Activated CD4-positive, alpha-beta T cell treated with anti-CD3 and anti-CD28 coated beads, Interleukin-2, amount 50 U/mL, for 4 hours (primary cell): ENCODE data around the gene C3orf70.

Experiments used
- DNase-seq, 2 experiments: peaks; one replicate each; pipeline ENCODE4 v3.0.0-alpha.2; 2020

The C3orf70 gene

GRCh38 chr3:185152410-185153170, at the start of gene C3orf70:
Gene C3orf70, minus strand, starts transcription at chr3:185153060. Its CDS starts 237 bp downstream, at chr3:185152823.
- DNase-seq, result no peak

- no peak for DNase-seq
Measured at GRCh38 chr3:185200639-185201038, 47.8 kb upstream of the C3orf70 start.

- no peak for DNase-seq
Measured at GRCh38 chr3:185199671-185200070, 46.8 kb upstream of the C3orf70 start.

GRCh38 chr3:185199206-185199605, 46.3 kb upstream of the C3orf70 start:
- no peak for DNase-seq

GRCh38 chr3:185197068-185197467, 44.2 kb upstream of the C3orf70 start:
- DNase-seq, result no peak

- DNase-seq, result no peak
Measured at GRCh38 chr3:185195652-185196051, 42.8 kb upstream of the C3orf70 start.

GRCh38 chr3:185188816-185189215, 36.0 kb upstream of the C3orf70 start:
- DNase-seq, result no peak

GRCh38 chr3:185187391-185187790, 34.5 kb upstream of the C3orf70 start:
- DNase-seq, result no peak

- no peak for DNase-seq
Measured at GRCh38 chr3:185176750-185177359, 24.0 kb upstream of the C3orf70 start.

- DNase-seq, result no peak
Measured at GRCh38 chr3:185175370-185175987, 22.6 kb upstream of the C3orf70 start.

- no peak for DNase-seq
Measured at GRCh38 chr3:185172086-185173049, 19.5 kb upstream of the C3orf70 start.

- no peak for DNase-seq
Measured at GRCh38 chr3:185164428-185165217, 11.8 kb upstream of the C3orf70 start.

- no peak for DNase-seq
Measured at GRCh38 chr3:185162634-185163033, 9.8 kb upstream of the C3orf70 start.

GRCh38 chr3:185161761-185162160, 8.9 kb upstream of the C3orf70 start:
- DNase-seq, result no peak

GRCh38 chr3:185157347-185157746, 4.5 kb upstream of the C3orf70 start:
- no peak for DNase-seq

GRCh38 chr3:185155678-185156077, 2.8 kb upstream of the C3orf70 start:
- DNase-seq, result no peak

- DNase-seq, result no peak
Measured at GRCh38 chr3:185153861-185154629, 1.2 kb upstream of the C3orf70 start.

- no peak for DNase-seq
Measured at GRCh38 chr3:185153171-185153771, 411 bp upstream of the C3orf70 start.

GRCh38 chr3:185151964-185152409, 873 bp downstream of the C3orf70 start:
- no peak for DNase-seq

- DNase-seq, result no peak
Measured at GRCh38 chr3:185151101-185151963, 1.5 kb downstream of the C3orf70 start.
